IMR-90 (cell line): ENCODE measurements around the gene ITLN2. TPM values are rescaled to one million over a fixed set of nuclear protein-coding genes. Genes with fewer than 3 reads are reported as not detected.

Experiments used
- ATAC-seq: fragments of 200-7000 bp; cut with Tn5 transposase; 2 replicates; pipeline ENCODE4 v1.9.1; 2020; ENCODE audit warnings: low read depth, mild to moderate bottlenecking, moderate library complexity
- BruUV-seq: library from RNA; stranded (reverse); fragments of 400-500 nt; replicated peaks from 2 replicates; lab custom pipeline; 2021; lab: Mats Ljungman, UMichigan
- CTCF ChIA-PET: fragments of 300-600 bp; formaldehyde crosslinking; extraction: SDS; loops from one replicate; lab custom pipeline; 2021; ENCODE audit warnings: antibody characterized with exemption; lab: Yijun Ruan, JAX
- POLR2A ChIA-PET: fragments of 300-600 bp; sonication (Branson Sonifier 250); formaldehyde crosslinking; loops from one replicate; lab custom pipeline; 2022; ENCODE audit warnings: antibody characterized with exemption; ENCODE audit not compliant: unreplicated experiment; lab: Charles Lee
- DNase-seq: peaks from one replicate; pipeline ENCODE4 v3.0.0; 2013
- H2AFZ ChIP-seq: replicated peaks from 2 replicates; pipeline ENCODE3; 2013; ENCODE audit warnings: low read length, mild to moderate bottlenecking; ENCODE audit not compliant: poor library complexity
- H2AK5ac ChIP-seq: 2 replicates; pipeline ENCODE4 v1.6.1; 2013; ENCODE audit warnings: low read depth, low read length, inconsistent platforms
- H2AK9ac ChIP-seq: replicated peaks from 2 replicates; pipeline ENCODE3; 2013; ENCODE audit warnings: mild to moderate bottlenecking, low read depth, low read length, moderate library complexity; ENCODE audit not compliant: poor library complexity
- H2BK120ac ChIP-seq: 2 replicates; pipeline ENCODE4 v1.6.1; 2013; ENCODE audit warnings: low read depth, low read length, inconsistent platforms
- H2BK15ac ChIP-seq: 3 replicates; pipeline ENCODE4 v1.6.1; 2013; ENCODE audit warnings: low read depth, low read length, inconsistent platforms
- H2BK20ac ChIP-seq: 2 replicates; pipeline ENCODE4 v1.6.1; 2013; ENCODE audit warnings: low read depth, mild to moderate bottlenecking, inconsistent platforms, low read length, moderate library complexity
- H2BK5ac ChIP-seq: 2 replicates; pipeline ENCODE4 v1.6.1; 2013; ENCODE audit warnings: mild to moderate bottlenecking, low read depth, low read length, inconsistent platforms; ENCODE audit not compliant: poor library complexity, severe bottlenecking
- H3K14ac ChIP-seq: replicated peaks from 2 replicates; pipeline ENCODE4 v1.6.1; 2013; ENCODE audit warnings: low read depth, low read length, inconsistent platforms
- H3K18ac ChIP-seq: 2 replicates; pipeline ENCODE4 v1.6.1; 2013; ENCODE audit warnings: low read depth, low read length, control low read depth
- H3K23ac ChIP-seq: 2 replicates; pipeline ENCODE4 v1.6.1; 2013; ENCODE audit warnings: low read depth, low read length, inconsistent platforms
- H3K27ac ChIP-seq: 2 replicates; pipeline ENCODE4 v1.5.1; 2013; ENCODE audit warnings: mild to moderate bottlenecking, control low read depth, low read length; ENCODE audit not compliant: insufficient read depth
- H3K27me3 ChIP-seq: 2 replicates; pipeline ENCODE4 v1.6.1; 2013; ENCODE audit warnings: low read length; ENCODE audit not compliant: control insufficient read depth, insufficient read depth
- H3K36me3 ChIP-seq: 2 replicates; pipeline ENCODE4 v1.6.1; 2013; ENCODE audit warnings: low read length, mixed read lengths; ENCODE audit not compliant: control insufficient read depth, insufficient read depth
- H3K4ac ChIP-seq: 2 replicates; pipeline ENCODE4 v1.6.1; 2013; ENCODE audit warnings: low read depth, low read length, inconsistent platforms
- H3K4me1 ChIP-seq: 2 replicates; pipeline ENCODE4 v1.6.1; 2013; ENCODE audit warnings: low read length, mixed read lengths; ENCODE audit not compliant: control insufficient read depth, insufficient read depth
- H3K4me2 ChIP-seq: 2 replicates; pipeline ENCODE4 v1.6.1; 2013; ENCODE audit warnings: low read depth, mild to moderate bottlenecking, control low read depth, low read length, moderate library complexity
- H3K4me3 ChIP-seq: 2 replicates; pipeline ENCODE4 v1.5.1; 2013; ENCODE audit warnings: low read depth, mild to moderate bottlenecking, control low read depth, low read length, moderate library complexity; ENCODE audit not compliant: insufficient read depth
- H3K56ac ChIP-seq: 2 replicates; pipeline ENCODE4 v1.6.1; 2013; ENCODE audit warnings: low read length, inconsistent platforms; ENCODE audit not compliant: insufficient read depth; ENCODE audit errors: extremely low read depth
- H3K79me1 ChIP-seq, 2 experiments: 2 replicates each; pipeline ENCODE4 v1.6.1; 2013; ENCODE audit warnings: low read length in 2 of 2, inconsistent platforms in 1 of 2, low read depth in 1 of 2
- H3K9ac ChIP-seq: 2 replicates; pipeline ENCODE4 v1.6.1; 2013; ENCODE audit warnings: low read depth, low read length, control low read depth
- H3K9me1 ChIP-seq: 2 replicates; pipeline ENCODE4 v1.6.1; 2013; ENCODE audit warnings: low read length, inconsistent platforms; ENCODE audit not compliant: insufficient read depth
- H3K9me3 ChIP-seq: 2 replicates; pipeline ENCODE4 v1.6.1; 2013; ENCODE audit warnings: low read length; ENCODE audit not compliant: control insufficient read depth, insufficient read depth
- H4K20me1 ChIP-seq: 2 replicates; pipeline ENCODE4 v1.6.1; 2013; ENCODE audit warnings: low read length, inconsistent platforms; ENCODE audit not compliant: insufficient read depth
- H4K5ac ChIP-seq: 2 replicates; pipeline ENCODE4 v1.6.1; 2013; ENCODE audit warnings: mild to moderate bottlenecking, low read depth, low read length, control low read depth
- H4K8ac ChIP-seq, 2 experiments: 2 replicates each; pipeline ENCODE4 v1.6.1; 2013; ENCODE audit warnings: low read depth in 2 of 2, low read length in 2 of 2, control low read depth in 1 of 2, inconsistent platforms in 1 of 2
- H4K91ac ChIP-seq: 2 replicates; pipeline ENCODE4 v1.6.1; 2013; ENCODE audit warnings: low read depth, low read length, inconsistent platforms; ENCODE audit not compliant: insufficient read depth
- CEBPB ChIP-seq: IDR thresholded peaks from 2 replicates; pipeline ENCODE4 v1.6.1; 2012; ENCODE audit warnings: low read depth, low read length, improper control_type of control experiment
- MAFK ChIP-seq: IDR thresholded peaks from 2 replicates; pipeline ENCODE4 v1.6.1; 2012; ENCODE audit warnings: low read depth, low read length, improper control_type of control experiment
- MAZ ChIP-seq: IDR thresholded peaks from 2 replicates; pipeline ENCODE4 v1.6.1; 2012; ENCODE audit warnings: low read depth, mild to moderate bottlenecking, low read length, improper control_type of control experiment, moderate library complexity, borderline replicate concordance
- POLR2A ChIP-seq: IDR thresholded peaks from 2 replicates; pipeline ENCODE4 v1.6.1; 2012; ENCODE audit warnings: mild to moderate bottlenecking, low read depth, low read length
- RFX5 ChIP-seq: IDR thresholded peaks from 2 replicates; pipeline ENCODE4 v1.8.0; 2012; ENCODE audit warnings: low read depth, mild to moderate bottlenecking, low read length, moderate library complexity
- WGBS, 2 experiments: methylation state at CpG; one replicate each; pipeline versions ENCODE4 v1.1.5 to v1.1.7; 2013; ENCODE audit warnings: missing lambda C conversion rate in 2 of 2; ENCODE audit not compliant: insufficient read length in 1 of 2; ENCODE audit errors: extremely low coverage in 2 of 2; 5-methylcytosine and 5-hydroxymethylcytosine counted together
- dilution Hi-C: fragments of 300-500 bp; cut with HindIII; formaldehyde crosslinking; loops from one replicate; pipeline ENCODE4 v1.14.3; 2018; ENCODE audit warnings: low sequenced_read_pairs; ENCODE audit not compliant: unreplicated experiment
- in situ Hi-C: fragments of 300-500 bp; cut with MboI; formaldehyde crosslinking; loops from 3 replicates; pipeline ENCODE4 v1.14.3; 2019; ENCODE audit warnings: low sequenced_read_pairs, inconsistent platforms, mixed read lengths
- intact Hi-C: fragments of 100-400 bp; cut with micrococcal nuclease; formaldehyde crosslinking; loops from 2 replicates; pipeline ENCODE4 v1.10.0; 2022
- polyA plus RNA-seq, 3 experiments: library from polyadenylated mRNA; depleted of rRNA; stranded (reverse); fragments of >200 nt; gene quantifications; 2 replicates each; pipeline ENCODE4 v1.2.3, GENCODE V29; 2012; ENCODE audit warnings: low replicate concordance in 1 of 3
- total RNA-seq: library from RNA; depleted of rRNA; stranded (reverse); fragments of >200 nt; gene quantifications from 2 replicates; pipeline ENCODE4 v1.2.3, GENCODE V29; 2012

ITLN2 gene
- total and polyA plus RNA-seq, 2 of the 4 experiments (the other 2 are of a cell fraction), result not detected

- POLR2A ChIA-PET, result no interaction called here
- TF ChIP-seq RFX5, result no peak
- no peak for TF ChIP-seq MAFK
- TF ChIP-seq MAZ, result no peak
- TF ChIP-seq CEBPB, result no peak
- no peak for TF ChIP-seq POLR2A
- H4K20me1 ChIP-seq, result no peaks in the 10 kb centered on the region
- no peak overlapping the region for H3K27ac ChIP-seq
- H3K23ac ChIP-seq, result no peak overlapping the region
- no CpG with 5 or more reads among the region's 4 CpGs for WGBS, 2 experiments
- H2AK5ac ChIP-seq, result no peak overlapping the region
- DNase-seq, result no peak
- no peak overlapping the region for H2BK120ac ChIP-seq
- no peak overlapping the region for H3K9ac ChIP-seq
- H3K4me1 ChIP-seq, result no peaks in the 10 kb centered on the region
- no peak overlapping the region for H3K14ac ChIP-seq
- H2AFZ ChIP-seq, result no peak overlapping the region
- no peak overlapping the region for H4K5ac ChIP-seq
- no peak overlapping the region for H3K4me2 ChIP-seq
- no peak overlapping the region for H3K18ac ChIP-seq
- CTCF ChIA-PET, result no interaction called here
- H2BK5ac ChIP-seq, result no peak overlapping the region
- no peaks in the 10 kb centered on the region for H3K9me1 ChIP-seq
- H4K91ac ChIP-seq, result no peak overlapping the region
- no peak for ATAC-seq
- H3K27me3 ChIP-seq, result no peaks in the 10 kb centered on the region; the same call in 1 of the 2 replicates
- no peak overlapping the region for H2AK9ac ChIP-seq
- no peak overlapping the region for H3K4ac ChIP-seq
- H3K79me1 ChIP-seq, result no peaks in the 10 kb centered on the region
- no peaks in the 10 kb centered on the region for H3K36me3 ChIP-seq
- no TSS peak for BruUV-seq
- no peak overlapping the region for H2BK15ac ChIP-seq
- no peak overlapping the region for H2BK20ac ChIP-seq
- H3K9me3 ChIP-seq, result no peaks in the 10 kb centered on the region
- H3K56ac ChIP-seq, result no peak overlapping the region
- in situ Hi-C loops, result no loop called here
- dilution Hi-C loops, result no loop called here
- intact Hi-C loops, result no loop called here
- H3K4me3 ChIP-seq, result no peak overlapping the region
- no peak overlapping the region for H4K8ac ChIP-seq
These were observed 49.0 kb downstream of the ITLN2 start for GRCh38 chr1:160905617-160905989.
